ENCODE measurements around the gene ZNF718.
"Not testable (repeated sequence)": the region's sequence is repeated elsewhere in the genome, so short reads cannot be mapped to it uniquely, and the experiment has no call there.

The ZNF718 gene

DNA sequence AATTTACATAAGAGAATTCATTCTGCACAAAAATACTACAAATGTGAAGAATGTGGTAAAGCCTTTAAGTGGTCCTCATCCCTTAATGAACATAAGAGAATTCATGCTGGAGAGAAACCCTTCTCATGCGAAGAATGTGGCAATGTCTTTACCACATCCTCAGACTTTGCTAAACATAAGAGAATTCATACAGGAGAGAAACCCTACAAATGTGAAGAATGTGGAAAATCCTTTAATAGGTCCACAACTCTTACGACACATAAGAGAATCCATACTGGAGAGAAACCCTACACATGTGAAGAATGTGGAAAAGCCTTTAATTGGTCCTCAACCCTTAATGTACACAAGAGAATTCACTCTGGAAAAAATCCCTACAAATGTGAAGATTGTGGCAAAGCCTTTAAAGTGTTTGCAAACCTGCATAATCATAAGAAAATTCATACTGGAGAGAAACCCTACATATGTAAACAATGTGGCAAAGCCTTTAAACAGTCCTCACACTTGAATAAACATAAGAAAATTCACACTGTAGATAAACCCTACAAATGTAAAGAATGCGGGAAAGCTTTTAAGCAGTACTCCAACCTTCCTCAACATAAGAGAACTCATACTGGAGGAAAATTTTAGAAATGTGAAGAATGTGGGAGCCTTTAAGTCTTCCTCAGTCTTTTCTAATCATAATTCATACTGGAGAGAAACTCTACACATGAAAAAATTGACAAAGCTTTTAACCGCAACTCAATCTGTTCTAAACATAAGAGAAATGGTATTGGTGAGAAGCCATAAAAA is 37.4 kb downstream of the ZNF718 start:
- no peak for DNase-seq

DNA sequence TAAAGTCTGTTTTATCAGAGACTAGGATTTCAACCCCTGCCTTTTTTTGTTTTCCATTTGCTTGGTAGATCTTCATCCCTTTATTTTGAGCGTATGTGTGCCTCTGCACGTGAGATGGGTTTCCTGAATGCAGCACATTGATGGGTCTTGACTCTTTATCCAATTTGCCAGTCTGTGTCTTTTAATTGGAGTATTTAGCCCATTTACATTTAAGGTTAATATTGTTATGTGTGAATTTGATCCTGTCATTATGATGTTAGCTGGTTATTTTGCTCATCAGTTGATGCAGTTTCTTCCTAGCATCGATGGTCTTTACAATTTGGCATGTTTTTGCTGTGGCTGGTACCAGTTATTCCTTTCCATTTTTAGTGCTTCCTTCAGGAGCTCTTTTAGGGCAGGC is 45.3 kb downstream of the ZNF718 start:
- DNase-seq: not testable (repeated sequence)

DNA sequence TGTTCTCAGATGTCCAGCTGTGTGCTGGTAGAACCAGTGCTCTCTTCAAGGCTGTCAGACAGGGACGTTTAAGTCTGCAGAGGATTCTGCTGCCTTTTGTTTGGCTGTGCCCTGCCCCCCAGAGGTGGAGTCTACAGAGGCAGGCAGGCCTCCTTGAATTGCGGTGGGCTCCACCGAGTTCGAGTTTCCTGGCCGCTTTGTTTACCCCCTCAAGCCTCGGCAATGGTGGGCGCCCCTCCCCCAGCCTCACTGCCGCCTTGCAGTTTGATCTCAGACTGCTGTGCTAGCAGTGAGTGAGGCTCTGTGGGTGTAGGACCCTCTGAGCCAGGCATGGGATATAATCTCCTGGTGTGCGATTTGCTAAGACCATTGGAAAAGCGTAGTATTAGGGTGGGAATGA is 47.0 kb downstream of the ZNF718 start:
- not testable (repeated sequence) for DNase-seq

DNA sequence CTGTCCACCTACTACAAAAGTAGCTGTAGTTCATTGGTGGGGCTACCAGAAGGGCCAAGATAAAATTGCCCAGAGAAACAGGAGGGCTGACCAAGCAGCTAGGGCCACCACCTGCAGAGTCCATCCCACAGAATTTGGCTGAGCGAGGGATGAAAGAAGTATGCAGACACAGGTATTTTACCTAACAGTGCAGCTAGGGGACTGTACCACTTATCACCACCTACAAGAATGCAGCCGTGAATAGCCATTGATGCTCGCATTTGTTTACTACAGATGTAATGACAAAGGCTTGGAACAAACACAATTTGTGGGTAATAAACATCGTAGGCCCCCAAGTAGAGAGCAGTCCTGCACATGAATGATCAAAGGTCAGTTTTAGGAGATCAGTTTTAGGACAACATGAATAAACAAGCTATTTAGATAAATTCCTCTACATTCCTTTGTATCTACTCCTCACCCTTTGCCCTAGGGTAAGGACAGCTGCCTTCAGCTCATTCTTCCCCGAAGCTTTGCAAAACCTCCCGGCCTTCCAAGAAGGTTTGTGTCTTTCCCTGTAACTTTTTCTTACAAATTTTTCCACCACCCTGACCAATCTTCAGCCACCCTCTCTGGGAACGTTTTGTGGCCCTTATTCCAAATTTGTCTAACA is 49.5 kb downstream of the ZNF718 start:
- DNase-seq: no peak

DNA sequence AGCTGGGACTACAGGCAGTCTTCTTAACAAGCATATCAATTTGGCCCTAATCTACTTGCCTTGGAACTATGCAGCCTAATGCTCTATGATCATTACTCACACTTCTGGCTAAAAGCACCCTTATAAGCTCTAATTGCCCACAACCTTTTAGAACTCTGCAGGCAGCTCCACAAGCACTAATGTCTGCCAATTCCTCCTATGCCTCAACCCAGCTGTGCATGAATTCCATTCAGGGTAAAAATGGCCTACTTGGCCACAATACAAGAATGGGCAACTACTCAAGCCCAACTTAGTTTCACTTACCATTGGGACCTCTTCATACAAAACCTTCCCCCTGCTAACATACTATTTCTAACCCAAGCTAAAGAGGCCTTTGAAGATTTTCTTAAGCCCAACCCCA is 51.7 kb downstream of the ZNF718 start:
- DNase-seq: no peak

DNA sequence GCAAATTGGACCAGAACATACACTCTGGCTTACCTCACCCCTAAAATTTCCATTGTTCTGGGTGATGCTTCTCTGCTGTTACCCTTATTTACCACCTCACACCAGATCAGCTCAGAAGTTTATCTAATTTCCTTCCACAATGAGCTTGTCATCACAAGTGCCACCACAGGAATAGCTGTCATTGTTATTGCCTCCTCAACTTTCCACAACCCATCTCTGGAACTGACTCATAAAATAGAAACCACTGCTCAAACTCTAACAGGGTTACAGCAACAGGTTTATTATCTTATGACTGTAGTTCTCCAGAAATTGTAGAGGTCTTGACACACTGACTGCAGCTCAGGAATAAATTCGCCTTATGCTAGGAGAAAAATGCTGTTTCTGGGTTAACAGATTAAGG is 52.7 kb downstream of the ZNF718 start:
- no peak for DNase-seq

DNA sequence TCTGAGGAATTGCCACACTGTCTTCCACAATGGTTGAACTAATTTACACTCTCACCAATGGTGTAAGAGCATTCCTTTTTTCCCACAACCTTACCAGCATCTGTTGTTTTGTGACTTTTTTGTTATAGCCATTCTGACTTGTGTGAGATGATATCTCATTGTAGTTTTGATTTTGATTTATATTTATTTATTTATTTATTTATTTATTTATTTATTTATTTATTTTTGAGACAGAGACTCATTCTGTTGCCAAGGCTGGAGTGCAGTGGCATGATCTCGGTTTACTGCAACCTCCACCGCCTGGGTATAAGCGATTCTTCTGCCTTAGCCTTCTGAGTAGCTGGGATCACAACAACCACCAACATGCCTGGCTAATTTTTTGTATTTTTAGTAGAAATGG is 57.9 kb downstream of the ZNF718 start:
- not testable (repeated sequence) for DNase-seq

DNA sequence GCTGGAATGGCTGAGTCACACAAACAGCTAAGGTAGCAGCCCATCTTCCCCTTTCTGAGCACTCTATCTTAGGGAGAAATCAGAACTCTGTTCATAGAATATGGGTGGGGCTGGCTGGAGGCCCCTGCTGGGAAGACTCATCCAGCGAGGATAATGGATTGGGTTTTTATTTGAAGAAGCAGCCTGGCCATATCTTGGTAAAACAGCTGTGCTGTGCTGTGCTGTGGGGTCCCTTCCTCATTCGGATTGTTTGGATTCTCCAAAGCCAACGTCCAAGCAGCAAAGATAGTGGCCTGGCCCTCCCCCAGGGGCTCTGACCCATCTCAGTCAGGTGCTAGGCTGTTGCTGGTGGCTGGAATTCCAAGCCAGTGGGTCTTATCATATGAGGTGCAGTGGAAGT is 63.8 kb downstream of the ZNF718 start:
- DNase-seq: no peak

DNA sequence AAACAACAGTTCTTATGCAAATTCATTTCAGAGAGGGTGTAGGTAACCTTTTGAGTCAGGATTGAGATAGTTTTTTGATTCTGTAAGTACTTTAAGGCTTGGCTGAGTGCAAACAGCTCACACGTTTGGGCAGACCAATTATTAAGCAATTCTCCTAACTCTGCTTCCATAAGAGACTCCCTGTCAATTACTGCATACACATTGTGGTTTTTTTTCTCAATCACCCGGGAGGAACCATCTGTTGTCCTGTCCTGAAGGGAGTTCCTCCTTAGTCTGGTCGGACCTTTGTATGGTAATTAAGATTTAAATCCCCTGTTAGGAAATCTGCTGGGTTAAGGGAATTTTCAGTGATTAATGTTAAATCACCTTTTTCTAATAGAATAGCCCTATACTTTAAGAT is 70.9 kb downstream of the ZNF718 start:
- not testable (repeated sequence) for DNase-seq

DNA sequence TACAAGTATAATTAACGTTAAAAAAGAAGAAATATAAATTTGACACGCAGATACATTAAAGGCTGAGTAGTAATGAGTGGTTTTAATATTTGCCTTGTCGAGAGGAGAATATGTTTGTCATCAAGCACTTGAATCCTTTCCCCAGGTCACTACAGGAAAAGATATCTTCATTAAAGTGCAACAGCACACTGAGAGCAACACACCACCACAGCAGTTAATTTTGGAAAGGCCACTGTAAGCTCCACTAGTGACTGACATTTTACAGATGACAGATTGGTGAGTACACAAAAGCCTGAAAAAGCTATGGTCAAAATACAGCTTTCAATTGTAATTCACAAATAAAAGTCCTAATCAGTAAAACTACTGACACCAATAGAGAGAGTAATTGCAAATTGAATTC is 76.6 kb downstream of the ZNF718 start:
- DNase-seq: no peak

DNA sequence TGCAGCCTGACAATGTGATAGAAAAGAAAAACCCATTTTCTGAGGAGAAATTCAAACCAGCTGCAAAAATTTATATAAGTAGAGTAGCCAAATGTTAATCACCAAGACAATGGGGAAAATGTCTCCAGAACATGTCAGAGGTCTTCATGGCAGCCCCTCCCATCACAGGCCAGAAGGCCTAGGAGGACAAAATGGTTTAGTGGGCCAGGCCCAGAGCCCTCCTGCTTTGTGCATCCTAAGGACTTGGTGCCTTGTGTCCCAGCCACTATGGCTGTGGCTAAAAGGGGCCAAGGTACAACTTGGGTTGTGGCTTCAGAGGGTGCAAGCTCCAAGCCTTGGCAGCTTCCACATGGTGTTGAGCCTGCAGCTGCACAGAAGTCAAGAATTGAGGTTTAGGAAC is 78.5 kb downstream of the ZNF718 start:
- DNase-seq: not testable (repeated sequence)

DNA sequence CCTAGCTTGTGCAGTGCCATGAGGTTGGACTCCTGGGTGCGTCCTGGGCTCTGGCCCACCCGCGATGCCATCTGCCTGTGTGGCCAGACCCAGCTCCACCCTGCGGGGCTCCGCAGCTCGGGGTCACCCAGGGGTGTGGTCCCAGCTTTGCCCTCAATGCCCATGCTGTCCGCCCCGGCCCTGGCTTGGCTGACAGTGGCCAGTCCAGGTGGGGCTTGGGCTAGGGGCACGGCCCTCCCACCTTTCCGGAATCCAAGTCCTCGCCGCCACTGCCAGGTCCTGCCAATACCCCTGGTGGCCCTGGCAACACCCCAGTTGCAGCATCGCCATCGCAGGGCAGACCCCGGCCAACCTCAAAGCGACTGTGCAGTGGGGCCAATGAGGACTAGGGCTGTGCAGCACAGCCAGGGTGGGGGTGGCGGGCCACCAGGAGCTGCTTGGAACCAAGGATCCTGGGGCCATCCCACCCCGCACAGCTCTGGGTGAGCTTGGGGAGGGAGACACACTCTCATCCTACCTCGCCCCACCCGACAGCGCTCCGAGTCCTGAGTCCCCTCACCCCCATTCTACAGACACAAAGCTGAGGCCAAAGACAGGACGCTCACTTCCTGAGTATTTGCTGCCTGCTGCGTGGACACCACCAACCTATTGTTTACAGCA is 80.9 kb downstream of the ZNF718 start:
- no peak for DNase-seq

DNA sequence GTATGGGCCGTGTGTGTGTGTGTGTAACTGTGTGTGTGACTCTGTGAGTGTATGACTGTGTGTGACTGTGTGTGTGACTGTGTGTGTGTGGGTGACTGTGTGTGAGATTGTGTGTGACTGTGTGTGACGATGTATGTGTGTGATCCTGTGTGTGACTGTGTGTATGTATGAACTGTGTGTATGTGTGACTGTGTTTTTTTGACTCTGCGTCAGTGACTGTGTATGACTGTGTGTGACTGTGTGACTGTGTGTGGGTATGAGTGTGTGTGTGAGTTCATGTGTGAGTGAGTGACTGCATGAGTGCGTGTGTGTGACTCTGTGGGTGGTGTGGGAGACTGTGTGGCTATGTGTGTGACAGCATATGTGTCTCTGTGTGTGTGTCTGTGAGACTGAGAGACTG is 81.8 kb downstream of the ZNF718 start:
- no peak for DNase-seq

DNA sequence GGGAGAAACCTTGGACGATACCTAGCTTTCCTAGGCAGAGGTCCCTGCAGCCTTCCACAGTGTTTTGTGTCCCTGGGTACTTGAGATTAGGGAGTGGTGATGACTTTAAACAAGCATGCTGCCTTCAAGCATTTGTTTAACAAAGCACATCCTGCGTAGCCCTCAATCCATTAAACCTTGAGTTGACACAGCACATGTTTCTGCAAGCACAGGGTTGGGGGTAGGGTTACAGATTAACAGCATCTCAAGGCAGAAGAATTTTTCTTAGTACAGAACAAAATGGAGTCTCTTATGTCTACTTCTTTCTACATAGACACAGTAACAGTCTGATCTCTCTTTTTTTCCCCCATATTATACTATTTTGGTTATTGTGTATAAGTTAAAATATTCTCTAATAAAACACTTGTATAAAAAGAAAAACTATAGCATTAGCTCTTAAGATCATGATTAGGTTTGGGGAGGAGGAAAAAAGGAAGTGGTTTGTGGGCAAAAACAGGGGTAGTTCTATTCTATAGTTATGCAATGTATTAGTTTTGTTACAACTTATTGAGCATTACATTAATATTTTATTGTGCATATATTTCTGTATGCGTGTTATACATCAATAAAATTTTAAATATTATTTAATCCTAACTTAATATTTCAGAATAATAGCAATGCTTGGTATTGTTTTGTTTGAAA is 84.3 kb downstream of the ZNF718 start:
- DNase-seq: not testable (repeated sequence)

DNA sequence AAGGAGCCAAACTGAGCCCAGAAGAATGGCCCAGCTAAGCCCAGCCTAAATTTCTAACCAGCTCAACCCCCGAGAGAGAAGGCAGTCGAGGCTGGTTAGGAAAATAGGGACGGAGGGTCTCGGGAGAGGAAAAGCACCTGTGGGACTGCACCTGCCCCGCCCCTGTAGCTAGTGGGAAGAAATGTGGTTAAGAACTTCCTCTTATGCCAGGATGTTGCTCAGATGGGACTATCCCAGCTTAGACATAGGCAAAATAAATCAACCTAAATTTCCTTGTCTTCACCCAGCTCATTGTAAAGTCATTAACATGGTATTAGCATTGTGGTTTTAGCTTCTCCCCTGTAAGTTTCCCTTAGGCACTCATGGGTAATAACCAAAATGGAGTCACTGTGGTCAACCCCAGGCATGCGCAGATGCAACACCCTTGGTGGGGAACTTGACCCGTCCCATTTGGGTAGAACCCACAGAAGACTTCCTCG is 86.8 kb downstream of the ZNF718 start:
- no peak for DNase-seq

DNA sequence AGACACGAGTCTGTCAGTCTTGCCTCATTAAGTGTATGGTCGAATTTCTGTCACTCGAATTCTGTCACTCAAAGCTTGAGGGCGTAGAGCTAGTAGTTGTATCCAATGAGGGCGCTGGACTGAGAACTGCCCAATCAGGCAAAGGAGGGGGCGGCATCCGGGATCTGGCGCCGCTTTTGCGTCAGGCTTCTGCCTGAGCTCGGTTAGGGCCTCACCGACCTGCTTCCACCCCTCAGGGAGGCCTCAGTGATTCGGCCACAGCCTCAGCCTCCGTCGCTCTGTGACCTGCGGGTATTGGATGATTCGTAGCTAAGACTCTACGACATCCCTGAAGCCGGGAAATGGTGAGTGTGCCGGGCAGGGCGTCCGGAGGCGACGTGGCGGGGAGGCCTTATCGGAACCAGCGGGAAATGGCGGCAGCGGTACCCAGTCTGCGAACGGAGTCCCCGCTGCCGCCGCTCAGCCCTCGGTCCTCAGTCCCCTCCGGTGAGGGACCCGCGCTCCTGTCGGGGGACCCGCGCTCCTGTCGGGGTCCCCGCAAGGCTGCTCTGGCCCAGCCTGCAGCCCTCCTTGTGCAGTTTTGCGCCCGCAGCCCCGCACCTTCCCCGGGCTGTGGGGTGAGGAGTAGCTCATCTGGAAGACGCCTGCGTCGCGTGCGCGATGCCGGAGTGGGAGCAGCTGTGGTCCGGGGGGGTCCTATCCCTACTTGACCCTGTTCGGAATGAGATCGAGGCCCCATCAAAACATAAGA is 88.3 kb downstream of the ZNF718 start:
- DNase-seq: no peak

DNA sequence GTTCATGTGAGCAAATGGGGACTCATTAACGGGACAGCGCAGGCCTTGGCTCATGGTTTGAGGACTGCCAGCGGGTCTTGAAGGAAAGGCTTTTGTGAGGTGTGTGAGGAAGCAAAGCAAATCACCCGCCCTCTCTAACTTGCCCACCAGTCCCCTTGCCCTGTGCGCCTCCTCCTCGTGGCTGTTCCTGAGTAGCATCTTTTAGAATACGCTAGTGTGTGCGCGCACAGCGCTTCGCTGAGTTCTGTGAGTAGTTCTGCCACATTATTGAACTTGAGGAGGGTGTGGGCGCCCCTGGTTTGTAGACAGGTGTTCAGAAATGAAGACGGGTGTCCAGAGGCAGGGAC is 88.9 kb downstream of the ZNF718 start:
- not testable (repeated sequence) for DNase-seq
